ENCODE results near the gene KCNIP3. TPM values are rescaled to one million over a fixed set of nuclear protein-coding genes. Genes with fewer than 3 reads are reported as not detected.
"Not testable (repeated sequence)": the region's sequence is repeated elsewhere in the genome, so short reads cannot be mapped to it uniquely, and the experiment has no call there.

The KCNIP3 gene
- total and polyA plus RNA-seq, 4 donors, result 1.8 to 2.7 (median 2.1) TPM

- Histone ChIP-seq H3K4me1 (ENCODE audit: control insufficient read depth in 5 of 5, insufficient read depth in 5 of 5, low read length in 5 of 5) (peaks cover 5 to 15% (median 6%) of the 10 kb centered on the region in 5 donors), H3K9me3 (ENCODE audit: control insufficient read depth in 4 of 4, insufficient read depth in 3 of 4, low read length in 3 of 4) (no peaks in the 10 kb centered on the region), H3K36me3 (ENCODE audit: control insufficient read depth in 4 of 4, insufficient read depth in 4 of 4, low read length in 4 of 4) (peaks cover 0 to 4% (median under 1%) of the 10 kb centered on the region in 4 donors), H3K27ac (ENCODE audit: low read depth in 1 of 2, low read length in 1 of 2) (no peak overlapping the region), H3K27me3 (ENCODE audit: control insufficient read depth in 3 of 3, insufficient read depth in 3 of 3, low read length in 2 of 3) (no peaks in the 10 kb centered on the region), H3K4me3 (no peak overlapping the region), H3K9ac (ENCODE audit: insufficient read depth in 1 of 2, low read length in 2 of 2) (peak overlapping the region; percentile 63 to 79)
- DNase-seq (no peak), ATAC-seq (ENCODE audit: insufficient read depth, low FRiP score) (no peak)
- no peak for TF ChIP-seq CTCF (IDR thresholded peaks at IDR 0.05; ENCODE audit: control extremely low read depth, extremely low read depth)
- WGBS, 2 donors, result 76 to 79% methylated on average over 9 of the region's 9 CpGs
Observed at GRCh38 chr2:95401480-95401879, 104.3 kb downstream of the KCNIP3 start.

- H3K27ac ChIP-seq (ENCODE audit: low read depth in 1 of 2, low read length in 1 of 2), result peak overlapping the region; percentile 92 to 93
- H3K9me3 ChIP-seq (ENCODE audit: control insufficient read depth in 4 of 4, insufficient read depth in 3 of 4, low read length in 3 of 4); H3K27me3 ChIP-seq (ENCODE audit: control insufficient read depth in 3 of 3, insufficient read depth in 3 of 3, low read length in 2 of 3); H3K36me3 ChIP-seq (ENCODE audit: control insufficient read depth in 4 of 4, insufficient read depth in 4 of 4, low read length in 4 of 4): not testable (repeated sequence)
- ATAC-seq (ENCODE audit: insufficient read depth, low FRiP score), result peak; percentile 36
- H3K4me1 ChIP-seq (ENCODE audit: control insufficient read depth in 5 of 5, insufficient read depth in 5 of 5, low read length in 5 of 5), result peaks cover 5 to 15% (median 6%) of the 10 kb centered on the region in 5 donors
- WGBS, 2 donors, result 0 to 3% methylated on average over 10 of the region's 10 CpGs
- DNase-seq, result peak in 2 of 3 donors; percentile 16 to 29
- H3K9ac ChIP-seq (ENCODE audit: insufficient read depth in 1 of 2, low read length in 2 of 2), result peak overlapping the region; percentile 63 to 79
- H3K4me3 ChIP-seq, result peak overlapping the region; percentile 93
Observed at GRCh38 chr2:95402004-95402369, 104.8 kb downstream of the KCNIP3 start.

GRCh38 chr2:95402370-95403203 is 105.4 kb downstream of the KCNIP3 start, which contains the start of gene FAHD2A:
FAHD2A (plus strand) TSS chr2:95402708; CDS start chr2:95405559, 2,851 bp downstream.
- Histone ChIP-seq H3K27me3 (ENCODE audit: control insufficient read depth in 3 of 3, insufficient read depth in 3 of 3, low read length in 2 of 3) (no peaks in the 10 kb centered on the region), H3K27ac (ENCODE audit: low read depth in 1 of 2, low read length in 1 of 2) (peak within 1 kb of the TSS; percentile 92 to 93), H3K4me1 (ENCODE audit: control insufficient read depth in 5 of 5, insufficient read depth in 5 of 5, low read length in 5 of 5) (peaks cover 5 to 15% (median 6%) of the 10 kb centered on the region in 5 donors), H3K4me3 (peak within 1 kb of the TSS; percentile 93), H3K36me3 (ENCODE audit: control insufficient read depth in 4 of 4, insufficient read depth in 4 of 4, low read length in 4 of 4) (peaks cover 0 to 4% (median under 1%) of the 10 kb centered on the region in 4 donors), H3K9ac (ENCODE audit: insufficient read depth in 1 of 2, low read length in 2 of 2) (peak within 1 kb of the TSS; percentile 79 to 95), H3K9me3 (ENCODE audit: control insufficient read depth in 4 of 4, insufficient read depth in 3 of 4, low read length in 3 of 4) (no peaks in the 10 kb centered on the region)
- ATAC-seq (ENCODE audit: insufficient read depth, low FRiP score) (peak; percentile 98), DNase-seq (peak; percentile 96 to 97 (median 96))
- 0 to 1% methylated on average over 64 of the region's 64 CpGs for WGBS, 2 donors
- TF ChIP-seq CTCF (IDR thresholded peaks at IDR 0.05; ENCODE audit: control extremely low read depth, extremely low read depth), result no peak

GRCh38 chr2:95403204-95403721 is 106.1 kb downstream of the KCNIP3 start:
- Histone ChIP-seq H3K4me1 (ENCODE audit: control insufficient read depth in 5 of 5, insufficient read depth in 5 of 5, low read length in 5 of 5) (peaks cover 5 to 15% (median 6%) of the 10 kb centered on the region in 5 donors), H3K27ac (ENCODE audit: low read depth in 1 of 2, low read length in 1 of 2) (peak overlapping the region; percentile 92 to 93), H3K9ac (ENCODE audit: insufficient read depth in 1 of 2, low read length in 2 of 2) (peak overlapping the region; percentile 73 to 95), H3K4me3 (peak overlapping the region; percentile 93)
- not testable (repeated sequence) for H3K9me3 ChIP-seq (ENCODE audit: control insufficient read depth in 4 of 4, insufficient read depth in 3 of 4, low read length in 3 of 4); H3K27me3 ChIP-seq (ENCODE audit: control insufficient read depth in 3 of 3, insufficient read depth in 3 of 3, low read length in 2 of 3); H3K36me3 ChIP-seq (ENCODE audit: control insufficient read depth in 4 of 4, insufficient read depth in 4 of 4, low read length in 4 of 4)
- ATAC-seq (ENCODE audit: insufficient read depth, low FRiP score), result peak; percentile 31
- 2 to 6% methylated on average over 5 of the region's 5 CpGs for WGBS, 2 donors
- DNase-seq, result peak; percentile 6 to 40 (median 23)

GRCh38 chr2:95403824-95404223 is 106.7 kb downstream of the KCNIP3 start:
- Histone ChIP-seq H3K4me1 (ENCODE audit: control insufficient read depth in 5 of 5, insufficient read depth in 5 of 5, low read length in 5 of 5) (peaks cover 5 to 15% (median 6%) of the 10 kb centered on the region in 5 donors), H3K9ac (ENCODE audit: insufficient read depth in 1 of 2, low read length in 2 of 2) (peak overlapping the region in 1 of 2 donors; percentile 73)
- not testable (repeated sequence) for ATAC-seq (ENCODE audit: insufficient read depth, low FRiP score); H3K9me3 ChIP-seq (ENCODE audit: control insufficient read depth in 4 of 4, insufficient read depth in 3 of 4, low read length in 3 of 4); H3K4me3 ChIP-seq; H3K36me3 ChIP-seq (ENCODE audit: control insufficient read depth in 4 of 4, insufficient read depth in 4 of 4, low read length in 4 of 4); DNase-seq; H3K27ac ChIP-seq (ENCODE audit: low read depth in 1 of 2, low read length in 1 of 2); H3K27me3 ChIP-seq (ENCODE audit: control insufficient read depth in 3 of 3, insufficient read depth in 3 of 3, low read length in 2 of 3)
- WGBS, 2 donors, result 83 to 92% methylated on average over 5 of the region's 5 CpGs

GRCh38 chr2:95404676-95405075 is 107.5 kb downstream of the KCNIP3 start:
- 94 to 95% methylated on average over 3 of the region's 3 CpGs for WGBS, 2 donors
- H3K27me3 ChIP-seq (ENCODE audit: control insufficient read depth in 3 of 3, insufficient read depth in 3 of 3, low read length in 2 of 3); DNase-seq; H3K27ac ChIP-seq (ENCODE audit: low read depth in 1 of 2, low read length in 1 of 2); H3K9ac ChIP-seq (ENCODE audit: insufficient read depth in 1 of 2, low read length in 2 of 2); H3K4me3 ChIP-seq; ATAC-seq (ENCODE audit: insufficient read depth, low FRiP score); H3K9me3 ChIP-seq (ENCODE audit: control insufficient read depth in 4 of 4, insufficient read depth in 3 of 4, low read length in 3 of 4); H3K36me3 ChIP-seq (ENCODE audit: control insufficient read depth in 4 of 4, insufficient read depth in 4 of 4, low read length in 4 of 4): not testable (repeated sequence)
- H3K4me1 ChIP-seq (ENCODE audit: control insufficient read depth in 5 of 5, insufficient read depth in 5 of 5, low read length in 5 of 5), result peaks cover 5 to 15% (median 6%) of the 10 kb centered on the region in 5 donors
